Body of pancreas (tissue), 4 donors: Measurements from ENCODE around the gene ZNF430.

Experiments used
- POLR2A ChIP-seq, 3 donors: fragments of 450-650 bp; IDR thresholded peaks; one replicate each; pipeline ENCODE4 v1.6.1; 2016; ENCODE audit warnings: antibody characterized with exemption in 3 of 3, mild to moderate bottlenecking in 2 of 3
- TF ChIP-seq, protein P1 (sequence below), 7 experiments: fragments of 450-650 bp in 4 of 7; fragments of 200-600 bp in 3 of 7; sonication (generic) in 3 of 7; IDR thresholded peaks; one replicate each; pipeline ENCODE4 v1.5.1; 2016 to 2019; ENCODE audit warnings: antibody characterized with exemption in 7 of 7

DNA sequence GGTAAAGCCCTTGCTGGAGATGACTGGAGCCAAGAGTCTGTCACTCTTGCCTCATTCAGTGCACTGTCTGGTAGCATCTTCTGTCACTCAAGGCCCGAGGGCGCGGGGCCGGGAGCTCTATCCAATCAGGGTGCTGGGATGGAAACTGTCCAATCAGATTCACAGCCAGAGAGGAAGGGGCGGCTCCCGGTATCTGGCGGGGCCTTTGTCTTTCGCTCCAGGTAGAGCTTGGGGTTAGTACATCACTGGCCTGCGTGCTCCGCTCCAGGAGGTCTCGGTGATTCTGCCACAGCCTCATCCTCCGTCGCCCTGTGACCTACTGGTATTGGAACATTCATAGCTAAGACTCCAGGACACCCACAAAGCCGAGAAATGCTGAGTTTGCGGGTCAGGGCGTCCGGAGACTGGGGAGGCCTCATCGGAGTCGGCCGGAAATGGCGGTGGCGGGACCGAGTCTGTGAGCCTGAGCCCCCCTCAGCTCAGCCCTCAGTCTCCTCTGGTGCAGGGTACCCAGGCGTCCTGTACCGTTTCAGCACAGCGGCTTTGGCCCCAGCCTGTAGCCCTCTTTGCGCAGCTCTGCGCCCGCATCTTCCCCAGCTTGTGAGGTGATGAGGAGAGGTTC is 20.6 kb upstream of the ZNF430 start:
- TF ChIP-seq, protein P1, sequence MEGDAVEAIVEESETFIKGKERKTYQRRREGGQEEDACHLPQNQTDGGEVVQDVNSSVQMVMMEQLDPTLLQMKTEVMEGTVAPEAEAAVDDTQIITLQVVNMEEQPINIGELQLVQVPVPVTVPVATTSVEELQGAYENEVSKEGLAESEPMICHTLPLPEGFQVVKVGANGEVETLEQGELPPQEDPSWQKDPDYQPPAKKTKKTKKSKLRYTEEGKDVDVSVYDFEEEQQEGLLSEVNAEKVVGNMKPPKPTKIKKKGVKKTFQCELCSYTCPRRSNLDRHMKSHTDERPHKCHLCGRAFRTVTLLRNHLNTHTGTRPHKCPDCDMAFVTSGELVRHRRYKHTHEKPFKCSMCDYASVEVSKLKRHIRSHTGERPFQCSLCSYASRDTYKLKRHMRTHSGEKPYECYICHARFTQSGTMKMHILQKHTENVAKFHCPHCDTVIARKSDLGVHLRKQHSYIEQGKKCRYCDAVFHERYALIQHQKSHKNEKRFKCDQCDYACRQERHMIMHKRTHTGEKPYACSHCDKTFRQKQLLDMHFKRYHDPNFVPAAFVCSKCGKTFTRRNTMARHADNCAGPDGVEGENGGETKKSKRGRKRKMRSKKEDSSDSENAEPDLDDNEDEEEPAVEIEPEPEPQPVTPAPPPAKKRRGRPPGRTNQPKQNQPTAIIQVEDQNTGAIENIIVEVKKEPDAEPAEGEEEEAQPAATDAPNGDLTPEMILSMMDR (IDR thresholded peaks at IDR 0.05), result no peak
- no peak for TF ChIP-seq POLR2A (IDR thresholded peaks at IDR 0.05)
